Lung microvascular endothelial cell (primary cell): ENCODE data around the gene RER1. TPM values are rescaled to one million over a fixed set of nuclear protein-coding genes. Genes with fewer than 3 reads are reported as not detected.

Source experiments
- DNase-seq, 2 donors: peaks; one replicate each; pipeline versions ENCODE4 v3.0.0 to v3.0.0-alpha.2; 2010; ENCODE audit warnings: low read depth in 2 of 2
- total RNA-seq: library from RNA; depleted of rRNA; stranded (reverse); fragments of >200 nt; gene quantifications from 2 replicates; pipeline ENCODE4 v1.2.1, GENCODE V29; 2014

Gene RER1
- total RNA-seq, 1 donor from 2014 or later: 48.6 TPM

DNA sequence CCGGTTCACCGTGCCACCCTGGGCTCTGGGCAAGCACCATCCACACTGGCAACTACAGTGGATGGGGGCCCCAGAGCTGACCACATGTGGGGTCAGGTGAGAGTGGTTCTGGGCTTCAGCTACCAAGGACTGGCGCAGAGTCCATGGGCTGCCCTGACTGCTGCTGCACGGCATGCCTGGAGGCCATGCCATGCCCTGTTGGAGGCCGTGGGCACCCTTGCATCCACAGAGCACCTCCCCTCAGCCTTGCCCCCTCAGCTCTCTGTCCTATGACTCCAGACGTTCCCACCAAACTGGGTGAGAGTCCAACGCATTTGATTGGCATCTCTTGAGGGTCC, 15.7 kb upstream of the RER1 start:
- no peak for DNase-seq

DNA sequence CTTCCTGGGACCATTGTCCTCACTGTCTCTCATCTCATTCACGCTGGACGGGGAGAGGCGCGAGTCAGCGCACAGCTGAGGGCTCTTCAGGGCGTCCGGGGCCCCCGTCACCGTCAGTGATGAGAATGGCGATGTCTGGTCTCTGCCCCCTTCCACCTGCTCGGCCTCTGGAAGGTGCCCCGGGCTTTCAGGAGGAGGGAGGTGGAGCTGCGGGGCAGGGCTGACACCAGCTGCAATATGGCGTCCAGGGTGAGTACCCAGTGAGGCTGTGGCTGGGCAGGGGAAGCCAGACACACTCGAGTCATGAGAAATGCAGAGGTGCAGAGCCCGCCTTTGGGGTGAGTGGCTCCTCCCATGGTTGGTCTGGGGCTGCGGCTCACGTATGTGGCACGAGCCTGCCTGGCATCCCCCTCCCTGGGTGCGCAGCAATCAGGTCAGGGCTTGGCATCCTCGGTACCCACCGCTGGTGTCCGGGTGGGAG, 15.3 kb upstream of the RER1 start:
- no peak for DNase-seq

GRCh38 chr1:2376931-2377672, 14.5 kb upstream of the RER1 start:
- DNase-seq: no peak

GRCh38 chr1:2377751-2378440, 13.7 kb upstream of the RER1 start:
- no peak for DNase-seq

GRCh38 chr1:2378441-2378851, 13.2 kb upstream of the RER1 start:
- DNase-seq: no peak

GRCh38 chr1:2378956-2379732, 12.5 kb upstream of the RER1 start:
- no peak for DNase-seq

GRCh38 chr1:2379733-2380404, 11.8 kb upstream of the RER1 start:
- no peak for DNase-seq

DNA sequence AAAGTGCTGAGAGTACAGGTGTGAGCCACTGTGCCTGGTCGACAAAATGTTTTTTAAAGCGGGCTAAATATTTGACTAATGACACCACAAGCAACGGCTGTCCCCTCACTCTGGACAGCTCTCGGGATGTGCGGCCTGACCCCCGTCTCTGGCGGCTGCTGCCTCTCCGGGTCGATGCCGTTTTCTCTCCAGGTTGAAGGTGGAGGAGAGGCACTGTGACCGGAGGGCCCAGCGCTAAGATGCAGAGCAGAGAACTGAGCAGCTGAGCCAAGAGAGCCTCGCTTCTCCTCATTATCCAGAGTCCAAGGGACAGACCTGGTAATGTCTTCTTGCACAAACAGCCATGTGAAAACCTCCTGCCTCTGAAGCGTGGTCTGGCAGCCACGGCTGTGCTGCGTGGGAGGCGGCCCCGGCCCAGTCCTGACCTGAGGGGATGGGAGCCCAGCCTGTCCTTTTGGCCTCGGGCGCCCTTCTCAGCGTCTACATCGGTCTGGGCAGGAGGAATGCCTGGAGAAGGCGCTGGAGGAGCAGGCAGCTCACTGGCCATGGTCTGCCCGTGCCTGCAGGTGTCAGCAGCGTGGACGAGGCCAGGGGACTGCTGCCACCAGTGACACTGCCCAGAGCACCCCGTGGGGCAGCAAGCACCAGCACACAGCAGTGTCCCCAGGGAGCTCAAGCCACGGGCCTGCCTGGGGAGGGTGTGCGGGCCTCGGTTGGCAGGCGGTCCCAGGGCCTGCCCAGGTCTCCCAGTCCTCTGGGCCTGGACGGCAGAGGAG, 10.6 kb upstream of the RER1 start:
- DNase-seq: no peak

DNA sequence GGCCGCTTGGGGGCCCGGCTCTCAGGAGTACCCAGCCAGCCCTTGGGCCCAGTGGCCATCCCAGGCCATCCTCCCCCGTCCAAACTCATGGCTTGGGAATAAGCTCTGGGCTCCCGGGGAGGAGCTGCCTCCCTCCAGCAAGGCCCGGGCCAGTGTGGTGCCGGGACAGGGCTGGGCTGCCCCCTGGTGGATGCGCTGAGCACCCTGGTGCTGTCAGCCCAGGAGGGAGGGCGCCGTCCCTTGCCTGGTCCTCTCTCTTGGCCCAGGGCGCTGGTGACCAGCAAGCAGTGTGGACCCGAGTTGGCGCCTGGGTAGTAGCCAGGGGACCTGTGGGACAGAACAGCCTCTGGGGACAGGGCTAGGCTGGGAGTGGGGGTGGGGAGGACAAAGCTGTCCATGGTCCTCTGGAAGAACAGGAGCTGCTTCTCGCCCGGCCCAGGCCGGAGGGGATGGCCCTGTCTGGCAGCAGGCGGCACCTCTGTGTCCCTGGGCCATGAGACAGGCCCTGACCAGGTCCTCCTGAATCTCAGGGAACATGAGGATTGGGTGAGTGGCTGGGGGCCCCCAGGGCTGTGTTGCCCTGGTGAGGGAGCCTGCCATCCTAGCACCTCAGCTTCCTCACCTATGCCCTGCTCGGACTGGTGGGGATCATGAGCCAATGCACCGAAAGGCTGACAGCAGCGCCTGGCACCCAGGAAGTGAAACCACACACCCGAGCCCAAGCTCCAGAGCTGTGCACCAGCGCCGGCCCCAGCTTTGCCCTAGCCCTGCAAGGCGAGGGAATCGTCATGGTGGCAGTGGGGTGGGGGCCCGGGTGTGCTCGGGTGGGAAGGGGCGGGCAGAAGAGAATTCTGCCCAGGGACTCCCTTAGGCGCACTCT, 9.7 kb upstream of the RER1 start:
- DNase-seq: peak; percentile 81 to 88

- peak; percentile 35 to 58 for DNase-seq
Observed at GRCh38 chr1:2382621-2383361, 8.8 kb upstream of the RER1 start.

DNA sequence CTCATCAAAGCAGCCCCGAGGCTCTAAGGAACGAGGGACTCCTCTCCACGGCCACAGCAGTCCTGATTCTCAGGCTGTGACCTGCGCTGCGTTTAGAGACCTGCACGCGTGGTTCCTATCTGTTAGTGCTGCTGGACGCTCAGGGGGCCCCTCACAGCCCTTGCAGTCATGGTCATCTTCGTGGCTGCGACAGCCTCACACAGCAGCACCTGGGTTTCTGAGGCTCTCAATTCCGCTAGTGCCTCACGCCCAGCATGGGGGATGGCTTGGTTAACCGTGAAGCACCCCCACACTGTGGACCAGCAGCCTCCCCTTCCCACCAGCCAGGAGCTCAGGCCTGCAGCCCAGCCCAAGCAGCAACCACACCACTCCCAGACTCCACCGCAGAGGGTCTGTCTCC, 8.1 kb upstream of the RER1 start:
- DNase-seq: no peak

GRCh38 chr1:2384130-2384860, 7.3 kb upstream of the RER1 start:
- DNase-seq: no peak

DNA sequence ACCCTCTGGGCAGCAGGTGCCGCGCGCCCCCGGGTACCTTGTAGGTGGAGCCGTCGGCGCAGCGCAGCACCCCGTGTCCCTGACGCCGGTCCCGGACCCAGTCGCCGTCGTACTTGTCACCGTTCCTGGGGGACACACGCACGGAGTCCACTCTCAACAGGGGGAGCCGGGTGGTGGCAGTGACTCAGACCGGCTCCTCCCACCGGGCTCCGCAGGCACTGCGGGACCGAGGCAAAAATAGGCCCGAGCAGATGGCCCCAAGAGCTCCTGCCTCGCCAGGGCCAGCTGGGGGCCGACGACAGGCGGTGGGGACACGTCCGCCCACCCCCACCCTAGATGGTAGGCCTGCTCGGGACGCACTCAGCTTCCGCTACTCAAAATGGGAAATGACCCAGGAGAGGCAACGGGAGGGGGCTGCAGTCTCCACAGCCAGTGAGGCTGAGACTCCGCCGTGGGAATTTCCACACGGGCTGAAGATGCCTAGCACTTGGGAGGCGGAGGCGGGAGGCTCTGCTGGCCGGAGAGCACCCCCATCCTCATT, 6.6 kb upstream of the RER1 start:
- DNase-seq: no peak

- DNase-seq: no peak
Observed at GRCh38 chr1:2385606-2386280, 5.9 kb upstream of the RER1 start.

- no peak for DNase-seq
Observed at GRCh38 chr1:2386636-2387611, 4.7 kb upstream of the RER1 start.
